ENCODE results near the gene CFAP141.
"Not testable (repeated sequence)": the region's sequence is repeated elsewhere in the genome, so short reads cannot be mapped to it uniquely, and the experiment has no call there.

The CFAP141 gene

DNA sequence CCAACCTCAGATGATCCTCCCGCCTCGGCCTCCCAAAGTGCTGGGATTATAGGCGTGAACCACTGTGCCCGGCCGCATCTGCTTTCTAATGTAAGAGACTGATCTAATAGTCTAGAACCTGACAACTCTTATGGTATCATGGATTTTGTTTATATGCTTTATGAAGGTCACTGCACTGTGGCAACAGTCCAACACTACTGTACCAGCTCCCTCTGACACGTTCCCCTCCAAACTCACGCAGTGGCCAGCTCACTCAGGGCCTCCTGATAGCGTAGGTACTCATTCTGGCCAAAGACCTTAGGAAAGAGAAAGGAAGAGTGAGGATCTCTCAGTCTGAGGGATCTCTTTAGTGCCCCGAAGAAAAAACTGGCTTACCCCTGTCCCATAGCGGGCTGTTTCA is 6.0 kb upstream of the CFAP141 start:
- H3K4me3 ChIP-seq (replicated peaks; ENCODE audit: low read depth, low read length) = no peak overlapping the region
- TF ChIP-seq, protein P1, sequence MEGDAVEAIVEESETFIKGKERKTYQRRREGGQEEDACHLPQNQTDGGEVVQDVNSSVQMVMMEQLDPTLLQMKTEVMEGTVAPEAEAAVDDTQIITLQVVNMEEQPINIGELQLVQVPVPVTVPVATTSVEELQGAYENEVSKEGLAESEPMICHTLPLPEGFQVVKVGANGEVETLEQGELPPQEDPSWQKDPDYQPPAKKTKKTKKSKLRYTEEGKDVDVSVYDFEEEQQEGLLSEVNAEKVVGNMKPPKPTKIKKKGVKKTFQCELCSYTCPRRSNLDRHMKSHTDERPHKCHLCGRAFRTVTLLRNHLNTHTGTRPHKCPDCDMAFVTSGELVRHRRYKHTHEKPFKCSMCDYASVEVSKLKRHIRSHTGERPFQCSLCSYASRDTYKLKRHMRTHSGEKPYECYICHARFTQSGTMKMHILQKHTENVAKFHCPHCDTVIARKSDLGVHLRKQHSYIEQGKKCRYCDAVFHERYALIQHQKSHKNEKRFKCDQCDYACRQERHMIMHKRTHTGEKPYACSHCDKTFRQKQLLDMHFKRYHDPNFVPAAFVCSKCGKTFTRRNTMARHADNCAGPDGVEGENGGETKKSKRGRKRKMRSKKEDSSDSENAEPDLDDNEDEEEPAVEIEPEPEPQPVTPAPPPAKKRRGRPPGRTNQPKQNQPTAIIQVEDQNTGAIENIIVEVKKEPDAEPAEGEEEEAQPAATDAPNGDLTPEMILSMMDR (IDR thresholded peaks at IDR 0.05; ENCODE audit: low read length, missing control alignments) = no peak
- no peak for DNase-seq (ENCODE audit: low read depth)

DNA sequence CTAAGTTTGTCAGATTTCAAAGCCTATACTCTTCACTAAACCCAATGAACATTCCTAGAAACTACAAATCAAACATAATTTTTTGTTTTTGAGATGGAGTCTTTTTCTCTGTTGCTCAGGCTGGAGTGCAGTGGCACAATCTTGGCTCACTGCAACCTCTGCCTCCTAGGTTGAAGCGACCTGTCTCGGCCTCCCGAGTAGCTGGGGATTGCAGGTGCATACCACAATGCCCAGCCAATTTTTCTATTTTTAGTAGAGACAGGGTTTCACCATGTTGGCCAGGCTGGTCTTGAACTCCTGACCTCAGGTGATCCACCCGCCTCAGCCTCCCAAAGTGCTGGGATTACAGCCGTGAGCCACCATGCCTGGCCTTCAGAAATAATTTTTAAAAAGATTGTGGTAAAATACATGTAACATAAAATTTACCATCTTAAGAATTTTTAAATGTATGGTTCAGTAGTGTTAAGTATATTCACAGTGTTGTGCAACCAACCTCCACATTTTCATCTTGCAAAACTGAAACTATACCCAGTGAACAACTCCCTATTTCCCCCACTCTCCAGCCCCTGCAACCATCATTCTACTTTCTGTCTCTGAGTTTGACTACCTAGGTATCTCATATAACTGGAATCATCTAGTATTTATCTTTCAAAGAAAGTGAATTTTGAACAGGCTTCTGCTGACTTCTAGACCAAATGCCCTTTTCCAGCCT is 2.7 kb upstream of the CFAP141 start:
- H3K4me3 ChIP-seq (replicated peaks; ENCODE audit: low read depth, low read length) = no peak overlapping the region
- DNase-seq (ENCODE audit: low read depth) = no peak
- TF ChIP-seq, protein P1 (IDR thresholded peaks at IDR 0.05; ENCODE audit: low read length, missing control alignments) = no peak

DNA sequence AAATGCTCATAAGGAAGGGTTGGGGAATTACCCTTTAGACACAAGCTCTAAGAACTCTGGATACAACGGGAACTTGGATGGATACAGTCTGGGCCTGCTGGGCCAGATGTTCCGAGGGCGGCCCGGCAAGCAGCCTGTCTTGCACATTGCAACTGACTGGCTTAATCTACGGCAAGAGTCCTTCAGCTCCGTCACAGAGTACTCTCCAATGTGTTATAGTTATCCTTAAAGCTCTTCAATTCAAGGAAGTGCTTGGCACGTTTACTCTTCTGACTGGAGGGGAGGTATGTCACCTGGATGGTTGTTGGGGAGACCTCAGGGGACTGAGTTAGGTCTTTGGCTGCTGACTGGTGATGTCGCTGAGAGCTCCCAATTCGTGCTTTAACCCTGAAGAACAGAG is 1.1 kb upstream of the CFAP141 start:
- H3K4me3 ChIP-seq (replicated peaks; ENCODE audit: low read depth, low read length) = no peak overlapping the region
- DNase-seq (ENCODE audit: low read depth) = no peak
- TF ChIP-seq, protein P1 (IDR thresholded peaks at IDR 0.05; ENCODE audit: low read length, missing control alignments) = no peak

DNA sequence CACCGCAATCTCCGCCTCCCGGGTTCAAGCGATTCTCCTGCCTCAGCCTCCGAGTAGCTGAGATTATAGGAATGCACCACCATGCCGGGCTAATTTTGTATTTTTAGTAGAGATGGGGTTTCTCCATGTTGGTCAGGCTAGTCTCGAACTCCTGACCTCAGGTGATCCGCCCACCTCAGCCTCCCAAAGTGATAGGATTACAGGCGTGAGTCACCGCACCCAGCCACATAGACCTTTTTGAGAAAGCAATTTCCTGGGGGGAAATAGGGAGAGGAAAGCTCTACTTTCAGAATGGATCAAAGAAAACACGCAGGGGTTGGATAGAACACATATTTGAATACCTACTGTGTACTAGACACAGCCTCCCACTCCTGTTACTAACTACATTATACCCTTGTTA is 355 bp downstream of the CFAP141 start:
- DNase-seq (ENCODE audit: low read depth); H3K4me3 ChIP-seq (replicated peaks; ENCODE audit: low read depth, low read length): not testable (repeated sequence)

DNA sequence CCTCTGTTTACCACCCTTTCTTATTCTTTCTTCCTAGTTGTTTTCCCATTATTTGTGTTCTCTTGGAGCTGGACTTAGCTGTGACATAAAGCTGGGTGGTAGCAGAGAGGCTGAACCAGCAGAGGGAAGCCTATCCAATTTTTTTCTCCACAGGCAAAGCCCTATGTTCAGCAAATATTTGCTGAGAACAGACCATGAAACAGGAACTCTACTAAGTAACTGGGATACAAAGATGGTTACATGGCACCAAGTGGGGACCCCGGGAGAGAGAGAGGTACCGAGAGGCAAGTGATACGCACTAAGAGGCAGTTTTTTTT is 6.6 kb downstream of the CFAP141 start:
- no peak for DNase-seq (ENCODE audit: low read depth)
- H3K4me3 ChIP-seq (replicated peaks; ENCODE audit: low read depth, low read length) = no peak overlapping the region
- TF ChIP-seq, protein P1 (IDR thresholded peaks at IDR 0.05; ENCODE audit: low read length, missing control alignments) = peak; percentile 25

DNA sequence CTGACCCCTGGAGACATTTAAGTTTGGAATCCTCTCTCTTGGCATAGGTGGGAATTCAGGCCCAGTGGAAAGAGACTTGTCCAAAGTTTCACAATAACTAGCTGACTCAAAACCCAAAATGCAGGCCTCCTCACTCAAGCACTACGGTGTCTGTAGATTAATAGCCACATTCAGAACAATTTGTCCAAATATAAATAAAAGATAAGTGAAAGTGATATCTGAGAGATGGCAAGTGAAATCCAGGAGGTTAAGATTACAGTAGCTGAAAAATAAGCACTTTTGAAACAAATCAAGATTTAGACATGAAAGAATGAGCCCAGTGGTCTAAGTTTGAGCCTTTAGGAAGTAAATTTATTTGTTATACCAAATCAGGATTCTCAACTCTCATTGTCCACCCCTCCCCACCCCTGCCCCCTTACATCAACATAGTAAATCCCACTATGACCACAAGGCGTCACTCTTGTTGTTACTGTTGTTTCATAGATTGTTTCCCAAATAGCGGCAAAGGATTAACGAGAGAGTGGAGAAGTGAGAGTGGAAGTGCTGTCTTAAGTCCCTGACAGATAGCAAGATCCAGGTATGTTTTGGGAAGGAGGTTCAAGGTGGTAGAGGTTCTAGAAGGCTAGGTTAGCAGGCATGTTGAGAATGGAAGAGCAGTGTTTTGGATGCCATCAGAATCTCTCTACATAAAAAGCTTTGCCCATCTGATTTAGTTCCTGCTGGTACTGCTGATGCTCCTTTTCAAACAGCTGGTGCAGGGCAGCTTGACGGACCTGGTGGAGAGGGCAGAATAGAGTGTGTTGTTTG is 7.2 kb downstream of the CFAP141 start:
- TF ChIP-seq, protein P1 (IDR thresholded peaks at IDR 0.05; ENCODE audit: low read length, missing control alignments) = peak; percentile 56
- no peak overlapping the region for H3K4me3 ChIP-seq (replicated peaks; ENCODE audit: low read depth, low read length)
- peak; percentile 81 for DNase-seq (ENCODE audit: low read depth)

DNA sequence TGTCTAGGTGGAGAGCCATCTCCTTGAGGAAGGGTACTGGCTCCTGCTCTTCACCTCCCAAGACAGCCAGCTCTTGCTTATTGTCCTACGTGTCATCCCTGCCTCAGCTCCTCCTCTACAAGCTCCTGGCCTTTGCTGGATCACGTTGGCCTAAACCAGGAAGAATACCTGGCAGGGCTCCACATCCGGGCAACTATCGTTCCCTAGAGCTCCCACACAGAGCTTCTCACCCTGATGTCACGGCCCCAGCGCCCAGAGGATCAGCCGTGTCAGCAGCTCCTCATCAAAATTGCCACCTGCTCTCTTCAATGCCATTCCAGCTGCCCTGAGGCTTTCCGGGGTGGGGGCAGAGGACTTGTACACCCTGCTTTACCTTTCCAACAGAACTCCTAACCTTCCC is 12.3 kb downstream of the CFAP141 start:
- H3K4me3 ChIP-seq (replicated peaks; ENCODE audit: low read depth, low read length) = no peak overlapping the region
- TF ChIP-seq, protein P1 (IDR thresholded peaks at IDR 0.05; ENCODE audit: low read length, missing control alignments) = no peak
- peak; percentile 49 for DNase-seq (ENCODE audit: low read depth)
